Activated CD8-positive, alpha-beta T cell treated with anti-CD3 and anti-CD28 coated beads, Interleukin-2, amount 10 ng/mL, durations not matched to agents 7 days and 5 days (primary cell): ENCODE data around the gene EFHC1. TPM values are rescaled to one million over a fixed set of nuclear protein-coding genes. Genes with fewer than 3 reads are reported as not detected.

ENCODE experiments used
- ATAC-seq: fragments of 150-1000 bp; cut with Tn5 transposase; one replicate; pipeline ENCODE4 v1.10.0; 2021; ENCODE audit warnings: moderate library complexity
- CTCF ChIA-PET: fragments of 350-600 bp; sonication (Branson Sonifier 250); formaldehyde crosslinking; loops from one replicate; lab custom pipeline; 2021; ENCODE audit warnings: antibody characterized with exemption; lab: Charles Lee
- POLR2A ChIA-PET: fragments of 350-600 bp; sonication (Branson Sonifier 250); formaldehyde crosslinking; loops from one replicate; lab custom pipeline; 2021; ENCODE audit warnings: antibody characterized with exemption; lab: Charles Lee
- DNase-seq: peaks from one replicate; pipeline ENCODE4 v3.0.0-alpha.2; 2020
- H3K27ac Mint-ChIP-seq: one replicate; pipeline ENCODE4 v1.8.0; 2021; ENCODE audit warnings: mild to moderate bottlenecking, mixed read lengths
- H3K27me3 Mint-ChIP-seq: one replicate; pipeline ENCODE4 v1.8.0; 2021; ENCODE audit warnings: low read depth, mixed read lengths
- H3K36me3 Mint-ChIP-seq: one replicate; pipeline ENCODE4 v1.8.0; 2021; ENCODE audit warnings: low read depth, mixed read lengths
- H3K4me1 Mint-ChIP-seq: one replicate; pipeline ENCODE4 v1.8.0; 2021; ENCODE audit warnings: low read depth, mixed read lengths
- H3K4me3 Mint-ChIP-seq: one replicate; pipeline ENCODE4 v1.8.0; 2021; ENCODE audit warnings: mild to moderate bottlenecking, mixed read lengths
- H3K9me3 Mint-ChIP-seq: one replicate; pipeline ENCODE4 v1.8.0; 2022; ENCODE audit warnings: mixed read lengths; ENCODE audit not compliant: insufficient read depth
- total RNA-seq, 2 experiments: library from RNA; stranded (reverse); gene quantifications; one replicate each; pipeline ENCODE4 v1.2.3, GENCODE V29; 2021

The EFHC1 gene
- total RNA-seq, 2 experiments from 2014 or later = 1.4 to 2.5 TPM

DNA sequence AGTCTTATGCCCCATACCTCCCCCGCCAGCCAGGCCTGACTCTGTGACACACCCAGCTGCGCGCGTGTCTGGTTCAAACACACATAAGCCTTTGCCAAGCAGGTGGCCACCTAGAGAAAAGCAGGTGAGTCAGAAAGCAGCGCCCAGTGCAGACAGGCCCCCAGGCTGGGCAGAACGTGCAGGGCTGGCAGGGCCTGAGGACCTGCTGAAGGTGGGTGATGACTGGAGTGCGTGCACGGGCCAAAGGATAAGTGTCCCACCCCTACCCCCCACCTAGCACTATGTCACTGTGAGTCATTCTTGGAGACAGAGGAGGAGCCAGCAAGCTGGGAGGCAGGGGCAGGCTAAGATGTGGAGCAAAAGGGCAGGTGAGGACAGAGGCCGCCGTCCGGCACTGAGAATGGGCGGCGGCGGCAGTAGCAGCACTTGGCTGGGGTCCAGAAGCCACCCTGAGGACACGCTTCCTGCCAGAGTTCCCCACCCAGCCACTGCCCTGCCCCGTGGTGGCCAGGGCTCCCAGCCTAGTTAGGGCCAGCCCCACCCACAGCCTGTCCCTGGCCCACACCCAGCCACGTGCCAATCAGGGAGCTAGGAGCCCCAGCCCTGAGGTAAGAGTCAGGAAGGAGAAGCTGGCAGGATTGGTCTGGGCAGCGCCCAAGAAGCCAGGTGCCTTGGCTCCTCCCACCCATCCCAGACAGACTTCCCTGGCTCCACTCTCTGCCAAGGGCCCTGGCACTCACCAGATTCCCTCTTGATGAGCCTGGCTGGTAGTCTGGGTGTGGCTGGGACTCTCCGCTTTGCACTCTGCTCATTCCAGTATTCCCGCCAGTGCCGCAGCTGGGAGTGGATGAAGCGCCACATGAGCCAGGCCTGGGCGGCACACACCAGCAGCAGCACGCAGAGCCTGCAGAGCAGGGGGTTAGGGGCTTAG lies 84.0 kb downstream of the EFHC1 start:
- Mint-ChIP-seq H3K4me1 (no peaks in the 10 kb centered on the region), H3K36me3 (no peaks in the 10 kb centered on the region), H3K27ac (no peak overlapping the region), H3K27me3 (no peaks in the 10 kb centered on the region), H3K9me3 (no peaks in the 10 kb centered on the region), H3K4me3 (no peak overlapping the region)
- DNase-seq (no peak), ATAC-seq (no peak)
- CTCF ChIA-PET = no interaction called here
- POLR2A ChIA-PET = no interaction called here

DNA sequence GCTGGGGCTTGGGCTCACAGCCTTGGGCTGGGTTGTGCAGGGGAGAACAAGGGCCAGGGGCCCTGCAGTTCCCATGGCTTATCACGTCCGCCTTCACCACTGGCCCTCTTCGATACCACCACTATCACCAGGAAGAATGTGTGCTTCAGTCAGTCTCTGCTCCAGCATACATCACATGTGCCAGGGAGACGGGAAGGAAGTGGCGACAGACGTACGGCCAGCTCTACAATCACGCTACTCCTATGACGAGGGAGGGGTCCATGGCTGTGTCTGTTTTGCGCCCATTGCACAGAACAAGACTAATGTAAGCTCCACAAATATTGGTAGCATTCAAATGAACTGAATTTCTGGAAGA lies 84.6 kb downstream of the EFHC1 start:
- ATAC-seq (no peak), DNase-seq (no peak)
- Mint-ChIP-seq H3K36me3 (no peaks in the 10 kb centered on the region), H3K27me3 (no peaks in the 10 kb centered on the region), H3K4me3 (no peak overlapping the region), H3K9me3 (no peaks in the 10 kb centered on the region), H3K4me1 (no peaks in the 10 kb centered on the region), H3K27ac (no peak overlapping the region)
- POLR2A ChIA-PET = no interaction called here
- CTCF ChIA-PET = no interaction called here

DNA sequence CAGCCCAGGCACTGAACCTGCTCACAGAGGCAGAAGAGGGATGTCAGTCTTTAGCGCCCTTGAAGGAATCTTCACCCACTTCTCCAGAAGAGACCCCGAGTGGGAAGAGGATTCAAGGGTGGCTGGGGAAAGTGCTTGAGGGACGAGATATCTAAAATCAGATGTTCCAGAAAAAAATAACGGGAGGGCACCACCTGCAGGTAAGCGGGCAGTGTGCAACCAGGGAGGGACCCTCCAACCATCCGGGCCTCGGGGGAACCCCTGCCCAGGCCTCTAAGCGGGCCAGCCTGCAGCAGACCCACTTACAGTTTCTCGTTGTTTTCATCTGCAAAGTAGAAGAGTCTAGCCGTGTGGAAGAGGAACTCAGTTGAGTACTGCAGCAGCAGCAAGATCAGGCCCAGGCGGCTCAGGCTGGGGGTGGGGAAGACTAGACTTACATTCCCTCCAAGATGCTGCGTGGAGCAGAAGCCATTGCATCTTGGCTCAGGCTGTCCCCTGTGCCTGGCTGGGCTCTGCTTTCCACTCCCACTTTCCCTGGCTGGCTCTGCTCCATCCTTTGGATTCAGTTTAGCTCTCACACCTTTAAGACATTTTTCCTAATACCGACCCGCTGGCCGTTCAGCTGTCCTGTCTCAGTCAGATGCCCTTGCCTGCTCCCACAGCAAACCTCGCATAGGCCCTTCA lies 85.7 kb downstream of the EFHC1 start:
- ATAC-seq = no peak
- ChIA-PET CTCF (interaction anchor here (0.8 kb wide), 1 partner anchor 157 kb away, joined by 3 read pairs; no protein-coding TSS in a partner anchor), POLR2A (no interaction called here)

DNA sequence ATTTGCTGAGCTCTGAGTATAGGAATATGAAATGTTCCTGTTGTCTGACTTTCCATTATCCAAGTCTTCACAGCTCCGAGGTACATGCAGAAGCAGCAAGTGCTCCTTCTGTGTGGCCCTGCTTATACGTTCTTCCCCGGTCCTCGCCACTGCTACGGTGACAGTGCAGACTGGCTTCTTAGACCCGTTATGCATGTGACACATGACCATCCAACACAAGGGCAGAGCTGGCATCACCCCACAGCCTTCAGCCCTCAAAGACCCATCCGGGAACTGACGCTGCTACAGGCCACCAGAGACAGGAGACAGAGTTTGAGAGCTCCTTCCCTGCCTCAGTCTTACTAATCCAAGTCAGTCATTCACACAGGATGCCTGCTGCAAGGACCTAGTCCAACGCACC lies 86.3 kb downstream of the EFHC1 start:
- Mint-ChIP-seq H3K27me3 (no peaks in the 10 kb centered on the region), H3K9me3 (no peaks in the 10 kb centered on the region), H3K4me3 (no peak overlapping the region), H3K4me1 (no peaks in the 10 kb centered on the region), H3K36me3 (no peaks in the 10 kb centered on the region), H3K27ac (no peak overlapping the region)
- ATAC-seq (no peak), DNase-seq (no peak)
- CTCF ChIA-PET = interaction anchor here (0.8 kb wide), 1 partner anchor 157 kb away, joined by 3 read pairs; no protein-coding TSS in a partner anchor
- POLR2A ChIA-PET = no interaction called here

More for the DNA sequence above, 85.7 kb downstream of the EFHC1 start:
- Mint-ChIP-seq H3K36me3 (no peaks in the 10 kb centered on the region), H3K9me3 (no peaks in the 10 kb centered on the region), H3K27me3 (no peaks in the 10 kb centered on the region), H3K4me3 (no peak overlapping the region), H3K4me1 (no peaks in the 10 kb centered on the region), H3K27ac (no peak overlapping the region)
- no peak for DNase-seq

DNA sequence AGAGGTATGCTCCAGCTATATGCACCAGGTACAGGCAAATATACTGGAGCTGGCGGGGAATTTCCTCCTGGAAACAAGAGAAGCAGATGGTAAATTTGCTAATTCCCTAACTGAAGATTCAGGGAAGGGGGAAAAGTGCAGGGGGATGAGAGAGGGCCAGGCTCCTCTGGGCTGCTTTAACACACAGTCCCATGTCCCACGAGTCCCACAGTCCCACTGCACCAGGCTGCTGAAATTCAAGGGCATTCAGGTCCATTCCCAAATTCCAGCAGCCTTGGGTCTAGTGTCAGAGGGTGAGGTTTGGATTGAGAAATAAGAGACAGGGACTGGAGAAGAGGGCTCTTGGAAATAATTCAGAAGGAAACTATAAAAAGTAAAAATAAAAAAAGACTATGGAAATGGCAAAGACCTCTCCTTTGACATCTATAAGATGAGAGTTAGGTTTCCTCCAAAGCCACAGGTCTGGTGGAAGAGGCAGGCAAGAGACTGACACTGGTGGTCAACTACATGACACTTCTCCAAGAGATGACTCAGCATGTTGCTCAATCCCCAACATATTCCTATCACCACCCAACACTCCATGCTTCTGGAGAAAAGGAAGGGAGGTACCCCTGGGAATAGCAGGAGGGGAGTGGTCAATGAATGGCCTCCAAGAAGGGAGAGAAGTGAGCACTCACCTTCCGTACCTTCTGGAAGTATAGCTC lies 87.6 kb downstream of the EFHC1 start:
- H3K27me3 Mint-ChIP-seq = no peaks in the 10 kb centered on the region
- CTCF ChIA-PET = no interaction called here

DNA sequence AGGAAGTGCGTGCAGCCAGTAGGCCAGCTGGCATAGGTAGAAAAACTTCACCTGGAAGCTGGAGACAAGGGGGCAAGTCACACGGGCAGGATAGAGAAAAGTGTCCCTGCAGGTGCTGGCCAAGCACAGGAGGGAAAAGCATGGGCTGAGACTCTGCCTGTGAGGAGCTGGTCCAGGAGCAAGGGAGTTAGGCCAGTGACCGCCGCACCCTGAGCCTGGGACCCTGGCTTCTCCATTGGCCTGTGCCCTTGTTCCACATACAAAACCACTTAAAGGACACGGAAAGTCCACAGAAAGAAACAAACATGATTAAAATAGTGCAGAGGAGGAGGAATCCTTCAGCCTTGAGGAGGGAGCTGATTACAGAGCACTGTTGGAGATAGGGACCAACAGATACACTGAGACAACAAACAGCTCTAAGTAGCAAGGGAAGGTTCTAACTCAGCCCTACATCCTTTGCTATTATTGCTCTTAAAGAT lies 88.2 kb downstream of the EFHC1 start:
- no peak overlapping the region for H3K4me3 Mint-ChIP-seq
- no peaks in the 10 kb centered on the region for H3K27me3 Mint-ChIP-seq
- no peaks in the 10 kb centered on the region for H3K9me3 Mint-ChIP-seq
- no peak for ATAC-seq
- H3K4me1 Mint-ChIP-seq = no peaks in the 10 kb centered on the region
- ChIA-PET CTCF (no interaction called here), POLR2A (no interaction called here)
- DNase-seq = no peak
- no peak overlapping the region for H3K27ac Mint-ChIP-seq
- no peaks in the 10 kb centered on the region for H3K36me3 Mint-ChIP-seq

More for the DNA sequence above, 87.6 kb downstream of the EFHC1 start:
- no peak for ATAC-seq
- no peaks in the 10 kb centered on the region for H3K36me3 Mint-ChIP-seq
- H3K4me3 Mint-ChIP-seq = no peak overlapping the region
- POLR2A ChIA-PET = no interaction called here
- H3K4me1 Mint-ChIP-seq = no peaks in the 10 kb centered on the region
- H3K9me3 Mint-ChIP-seq = no peaks in the 10 kb centered on the region
- no peak overlapping the region for H3K27ac Mint-ChIP-seq
- no peak for DNase-seq

DNA sequence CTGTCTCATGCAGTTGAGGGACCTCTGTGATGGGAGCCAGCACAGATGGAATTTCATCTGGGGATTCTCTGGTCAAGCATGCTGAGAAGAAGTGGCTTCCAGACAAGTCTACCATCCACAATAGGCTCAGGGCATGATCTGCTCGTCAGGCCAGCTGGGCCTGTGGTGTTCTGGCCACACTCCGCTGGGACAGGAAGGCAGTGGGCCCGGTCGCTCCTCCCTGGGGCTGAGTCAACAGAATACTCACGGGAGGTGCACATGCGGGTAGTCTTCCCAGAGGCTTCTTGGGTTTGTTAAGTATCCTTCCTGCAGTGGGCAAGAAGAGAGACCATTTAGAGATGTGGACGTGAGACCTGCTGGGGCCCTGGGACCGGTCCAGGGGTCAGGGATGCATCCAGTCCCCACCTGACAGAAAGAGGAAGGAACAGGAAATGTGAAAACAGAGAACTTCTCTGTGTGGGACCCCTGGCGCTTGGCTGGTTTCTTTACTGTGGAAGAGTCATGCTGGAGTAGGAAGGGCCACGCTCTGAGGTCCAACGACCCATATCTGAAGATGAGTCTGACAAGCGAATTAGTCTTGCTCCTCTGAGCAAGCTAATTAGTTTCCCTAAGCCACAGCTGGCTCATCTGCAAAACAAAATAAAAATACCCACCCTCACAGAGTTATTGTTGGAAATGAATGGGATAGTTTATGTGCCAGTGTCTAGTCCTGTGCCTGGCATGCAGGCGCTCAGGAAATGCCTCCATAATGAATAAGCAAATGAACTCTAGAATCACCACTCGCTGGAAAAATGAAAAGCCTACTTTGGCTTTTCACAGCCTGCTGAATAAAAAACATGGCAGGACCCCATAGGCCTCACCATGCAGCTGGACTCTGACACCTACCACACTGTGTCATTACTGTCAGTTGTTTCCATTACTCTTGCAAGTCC lies 89.4 kb downstream of the EFHC1 start:
- no peak overlapping the region for H3K4me3 Mint-ChIP-seq
- POLR2A ChIA-PET = no interaction called here
- H3K27me3 Mint-ChIP-seq = no peaks in the 10 kb centered on the region
- CTCF ChIA-PET = no interaction called here
- H3K36me3 Mint-ChIP-seq = no peaks in the 10 kb centered on the region
- H3K4me1 Mint-ChIP-seq = no peaks in the 10 kb centered on the region
- H3K27ac Mint-ChIP-seq = no peak overlapping the region
- no peaks in the 10 kb centered on the region for H3K9me3 Mint-ChIP-seq
- ATAC-seq = no peak
- DNase-seq = no peak

DNA sequence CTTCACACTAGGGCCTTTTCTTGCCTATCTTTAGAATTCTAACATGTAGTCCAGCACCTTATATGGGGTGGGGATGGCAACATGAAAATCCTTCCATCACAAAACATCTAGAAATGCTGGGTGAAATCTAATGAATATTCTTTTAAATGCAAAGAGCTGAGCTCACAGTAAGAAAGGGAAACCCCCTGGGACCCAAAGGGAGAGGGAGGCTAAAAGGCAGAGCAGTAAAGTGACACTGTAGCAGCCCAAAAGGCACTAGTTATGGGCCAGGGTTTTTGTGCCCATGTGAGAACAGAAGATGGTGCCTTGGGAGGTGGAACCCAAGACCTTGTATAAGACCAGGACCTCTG lies 90.0 kb downstream of the EFHC1 start:
- POLR2A ChIA-PET = no interaction called here
- Mint-ChIP-seq H3K4me1 (no peaks in the 10 kb centered on the region), H3K9me3 (no peaks in the 10 kb centered on the region), H3K36me3 (no peaks in the 10 kb centered on the region), H3K27me3 (no peaks in the 10 kb centered on the region), H3K4me3 (no peak overlapping the region), H3K27ac (no peak overlapping the region)
- DNase-seq (no peak), ATAC-seq (no peak)
- CTCF ChIA-PET = no interaction called here

DNA sequence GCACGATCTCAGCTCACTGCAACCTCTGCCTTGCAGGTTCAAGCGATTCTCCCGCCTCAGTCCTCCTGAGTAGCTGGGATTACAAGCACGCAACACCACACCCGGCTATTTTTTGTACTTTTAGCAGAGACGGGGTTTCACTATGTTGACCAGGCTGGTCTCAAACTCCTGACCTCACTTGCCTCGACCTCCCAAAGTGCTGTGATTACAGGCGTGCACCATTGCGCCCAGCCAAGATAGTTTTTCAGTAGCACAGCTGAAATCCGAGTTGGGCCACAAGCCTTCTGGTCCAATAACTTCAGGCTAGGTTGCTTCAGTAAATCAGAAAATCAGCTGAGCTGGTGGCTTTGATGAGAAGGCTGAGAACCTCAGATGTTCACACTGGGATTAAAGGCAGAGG lies 91.0 kb downstream of the EFHC1 start:
- no peaks in the 10 kb centered on the region for H3K27me3 Mint-ChIP-seq
- no peak for ATAC-seq
- H3K36me3 Mint-ChIP-seq = no peaks in the 10 kb centered on the region
- no peaks in the 10 kb centered on the region for H3K9me3 Mint-ChIP-seq
- DNase-seq = no peak
- no peak overlapping the region for H3K27ac Mint-ChIP-seq
- CTCF ChIA-PET = no interaction called here
- H3K4me3 Mint-ChIP-seq = no peak overlapping the region
- H3K4me1 Mint-ChIP-seq = peaks cover 3% of the 10 kb centered on the region
- POLR2A ChIA-PET = no interaction called here

DNA sequence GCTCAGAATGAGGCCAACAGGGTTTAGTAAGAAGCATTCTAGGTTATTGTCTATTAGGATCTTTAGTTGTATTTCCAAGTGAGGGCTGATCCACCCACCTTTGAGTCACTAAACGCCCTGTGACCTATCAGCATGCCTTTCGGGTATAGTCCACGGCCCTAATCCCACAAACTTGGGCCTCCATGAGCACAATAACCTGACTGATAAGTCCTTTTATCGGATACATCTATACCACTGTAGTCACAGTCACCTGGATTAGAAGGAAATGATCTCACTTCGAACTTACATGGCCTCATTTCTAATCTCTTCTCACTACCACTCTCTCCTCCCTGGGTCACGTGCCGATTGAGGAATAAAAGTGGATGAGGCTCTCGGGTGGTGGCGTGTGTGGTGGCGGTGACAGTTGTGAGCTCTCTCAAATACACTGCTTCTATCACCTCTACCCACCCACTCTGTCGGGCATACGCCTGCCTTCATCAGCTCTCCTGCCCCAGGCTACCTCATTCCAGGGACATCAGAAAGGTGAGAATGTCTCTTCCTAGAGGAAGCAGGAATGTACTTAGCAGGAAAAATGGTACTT lies 91.5 kb downstream of the EFHC1 start:
- no peak overlapping the region for H3K27ac Mint-ChIP-seq
- no peaks in the 10 kb centered on the region for H3K36me3 Mint-ChIP-seq
- ChIA-PET CTCF (no interaction called here), POLR2A (no interaction called here)
- DNase-seq = no peak
- no peak overlapping the region for H3K4me3 Mint-ChIP-seq
- H3K4me1 Mint-ChIP-seq = peaks cover 5% of the 10 kb centered on the region
- H3K27me3 Mint-ChIP-seq = no peaks in the 10 kb centered on the region
- ATAC-seq = no peak
- H3K9me3 Mint-ChIP-seq = no peaks in the 10 kb centered on the region

DNA sequence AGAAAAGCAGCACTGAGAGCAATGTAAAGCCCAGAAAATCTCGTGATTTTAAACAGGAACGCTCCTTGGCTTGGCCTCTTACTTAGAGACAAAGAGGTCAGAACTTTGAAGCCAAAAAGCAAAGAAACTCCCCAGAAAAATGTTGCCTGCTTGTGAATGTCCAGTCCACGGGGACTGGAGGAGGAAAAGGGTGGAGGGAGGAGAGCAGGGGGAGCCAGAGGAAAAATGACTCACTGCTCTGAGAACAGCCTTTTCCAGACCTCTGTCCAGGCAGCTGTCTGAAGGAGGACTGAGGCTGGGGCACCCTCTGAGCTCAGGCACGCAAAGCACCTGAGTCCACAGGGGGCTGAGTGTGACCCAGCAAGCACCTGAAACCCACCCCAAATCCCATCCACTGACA lies 92.1 kb downstream of the EFHC1 start:
- no peaks in the 10 kb centered on the region for H3K36me3 Mint-ChIP-seq
- H3K4me1 Mint-ChIP-seq = peaks cover 5% of the 10 kb centered on the region
- H3K4me3 Mint-ChIP-seq = no peak overlapping the region
- ATAC-seq (no peak), DNase-seq (no peak)
- H3K27me3 Mint-ChIP-seq = no peaks in the 10 kb centered on the region
- CTCF ChIA-PET = no interaction called here
- H3K9me3 Mint-ChIP-seq = no peaks in the 10 kb centered on the region
- no peak overlapping the region for H3K27ac Mint-ChIP-seq
- POLR2A ChIA-PET = no interaction called here
